Neural progenitor cell (in vitro differentiated cells): Measurements from ENCODE around the gene GGT7. TPM values are rescaled to one million over a fixed set of nuclear protein-coding genes. Genes with fewer than 3 reads are reported as not detected.

ENCODE experiments used
- DNase-seq: peaks from one replicate; pipeline ENCODE4 v3.0.0-alpha.2; 2016; ENCODE audit warnings: low spot score
- H2AFZ ChIP-seq: fragments of 200-600 bp; sonication (generic); replicated peaks from 2 replicates; pipeline ENCODE4 v1.6.1; 2016; ENCODE audit warnings: antibody characterized with exemption
- H3F3A ChIP-seq: fragments of 200-600 bp; sonication (generic); 2 replicates; pipeline ENCODE4 v1.6.1; 2016; ENCODE audit warnings: antibody characterized with exemption, low read depth
- H3K27ac ChIP-seq: fragments of 200-600 bp; sonication (generic); 2 replicates; pipeline ENCODE4 v1.5.1; 2016; ENCODE audit warnings: mild to moderate bottlenecking
- H3K27me3 ChIP-seq: fragments of 200-600 bp; sonication (generic); 2 replicates; pipeline ENCODE4 v1.6.1; 2016; ENCODE audit warnings: mild to moderate bottlenecking, moderate library complexity
- H3K36me3 ChIP-seq: fragments of 200-600 bp; sonication (generic); 2 replicates; pipeline ENCODE4 v1.5.1; 2016
- H3K4me1 ChIP-seq: fragments of 200-600 bp; sonication (generic); 2 replicates; pipeline ENCODE4 v1.6.1; 2016; ENCODE audit warnings: mixed run types
- H3K4me2 ChIP-seq: fragments of 200-600 bp; sonication (generic); 2 replicates; pipeline ENCODE4 v1.6.1; 2016
- H3K4me3 ChIP-seq: fragments of 200-600 bp; sonication (generic); 2 replicates; pipeline ENCODE4 v1.5.1; 2016
- H3K79me2 ChIP-seq: fragments of 200-600 bp; sonication (generic); 2 replicates; pipeline ENCODE4 v1.6.1; 2016; ENCODE audit warnings: low read depth
- H3K9ac ChIP-seq: fragments of 200-600 bp; sonication (generic); 2 replicates; pipeline ENCODE4 v1.6.1; 2016
- H3K9me3 ChIP-seq: fragments of 200-600 bp; sonication (generic); 2 replicates; pipeline ENCODE4 v1.5.1; 2016; ENCODE audit warnings: low read depth
- H4K20me1 ChIP-seq: fragments of 200-600 bp; sonication (generic); 2 replicates; pipeline ENCODE4 v1.6.1; 2016; ENCODE audit warnings: low read depth
- H3K27ac Mint-ChIP-seq: 3 replicates; pipeline ENCODE4 v1.8.0; 2021; ENCODE audit warnings: mixed read lengths
- H3K27me3 Mint-ChIP-seq: 2 replicates; pipeline ENCODE4 v1.8.0; 2022; ENCODE audit warnings: low read depth, mild to moderate bottlenecking, inconsistent platforms, moderate library complexity, mixed read lengths; ENCODE audit not compliant: insufficient read depth
- H3K36me3 Mint-ChIP-seq: 3 replicates; pipeline ENCODE4 v1.8.0; 2021; ENCODE audit warnings: mixed read lengths
- H3K4me1 Mint-ChIP-seq: 3 replicates; pipeline ENCODE4 v1.8.0; 2021; ENCODE audit warnings: mixed read lengths
- H3K4me3 Mint-ChIP-seq: 3 replicates; pipeline ENCODE4 v1.8.0; 2021; ENCODE audit warnings: mild to moderate bottlenecking, moderate library complexity, mixed read lengths
- H3K9me3 Mint-ChIP-seq: 3 replicates; pipeline ENCODE4 v1.8.0; 2020; ENCODE audit warnings: mixed read lengths
- EZH2 ChIP-seq: fragments of 200-600 bp; sonication (generic); IDR thresholded peaks from 2 replicates; pipeline ENCODE4 v1.6.1; 2017; ENCODE audit warnings: antibody characterized with exemption, mild to moderate bottlenecking, moderate library complexity
- EZH2phosphoT487 ChIP-seq: fragments of 200-600 bp; sonication (generic); IDR thresholded peaks from 2 replicates; pipeline ENCODE4 v1.6.1; 2017; ENCODE audit warnings: antibody characterized with exemption
- total RNA-seq: library from RNA; depleted of rRNA; stranded (reverse); fragments of >200 nt; gene quantifications from 2 replicates; pipeline ENCODE4 v1.2.3, GENCODE V29; 2015; ENCODE audit warnings: low replicate concordance
- TF ChIP-seq, protein P1 (sequence below): fragments of 200-600 bp; sonication (generic); IDR thresholded peaks from 2 replicates; pipeline ENCODE4 v1.5.1; 2017; ENCODE audit warnings: antibody characterized with exemption, mild to moderate bottlenecking

GGT7 gene
- total RNA-seq, 1 donor from 2014 or later = 9.1 TPM

DNA sequence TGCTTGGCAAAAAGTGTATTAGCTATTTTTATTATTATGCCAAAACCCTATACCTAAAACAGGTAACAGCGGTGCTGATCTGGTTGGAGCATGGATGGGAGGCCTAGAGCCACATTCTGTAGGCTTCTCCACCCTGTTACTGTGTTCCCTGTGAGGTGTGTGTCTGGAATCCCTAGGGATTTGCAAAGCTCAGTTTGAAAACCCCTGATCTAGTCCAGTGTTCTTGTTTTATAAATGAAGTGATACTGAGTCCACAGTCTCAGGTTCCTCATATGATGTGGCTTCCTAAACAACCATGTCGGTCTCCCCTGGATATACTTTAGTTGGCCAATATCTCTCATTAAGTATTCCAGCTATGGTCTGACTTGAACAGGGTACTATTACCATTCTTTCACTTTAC is 20.0 kb upstream of the GGT7 start:
- Mint-ChIP-seq H3K9me3 (no peaks in the 10 kb centered on the region), H3K4me3 (no peak overlapping the region), H3K36me3 (peaks cover 6% of the 10 kb centered on the region), H3K4me1 (no peaks in the 10 kb centered on the region), H3K27ac (no peak overlapping the region), H3K27me3 (peaks cover 2% of the 10 kb centered on the region)
- Histone ChIP-seq H3K9ac (no peak overlapping the region), H3K4me3 (no peak overlapping the region), H3K27me3 (no peaks in the 10 kb centered on the region), H2AFZ (no peak overlapping the region), H3K27ac (no peak overlapping the region), H3K79me2 (no peaks in the 10 kb centered on the region), H3K4me2 (no peak overlapping the region), H4K20me1 (no peaks in the 10 kb centered on the region), H3F3A (no peaks in the 10 kb centered on the region), H3K36me3 (no peaks in the 10 kb centered on the region), H3K4me1 (no peaks in the 10 kb centered on the region), H3K9me3 (no peaks in the 10 kb centered on the region)
- no peak for DNase-seq
- TF ChIP-seq, protein P1, sequence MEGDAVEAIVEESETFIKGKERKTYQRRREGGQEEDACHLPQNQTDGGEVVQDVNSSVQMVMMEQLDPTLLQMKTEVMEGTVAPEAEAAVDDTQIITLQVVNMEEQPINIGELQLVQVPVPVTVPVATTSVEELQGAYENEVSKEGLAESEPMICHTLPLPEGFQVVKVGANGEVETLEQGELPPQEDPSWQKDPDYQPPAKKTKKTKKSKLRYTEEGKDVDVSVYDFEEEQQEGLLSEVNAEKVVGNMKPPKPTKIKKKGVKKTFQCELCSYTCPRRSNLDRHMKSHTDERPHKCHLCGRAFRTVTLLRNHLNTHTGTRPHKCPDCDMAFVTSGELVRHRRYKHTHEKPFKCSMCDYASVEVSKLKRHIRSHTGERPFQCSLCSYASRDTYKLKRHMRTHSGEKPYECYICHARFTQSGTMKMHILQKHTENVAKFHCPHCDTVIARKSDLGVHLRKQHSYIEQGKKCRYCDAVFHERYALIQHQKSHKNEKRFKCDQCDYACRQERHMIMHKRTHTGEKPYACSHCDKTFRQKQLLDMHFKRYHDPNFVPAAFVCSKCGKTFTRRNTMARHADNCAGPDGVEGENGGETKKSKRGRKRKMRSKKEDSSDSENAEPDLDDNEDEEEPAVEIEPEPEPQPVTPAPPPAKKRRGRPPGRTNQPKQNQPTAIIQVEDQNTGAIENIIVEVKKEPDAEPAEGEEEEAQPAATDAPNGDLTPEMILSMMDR = no peak
- TF ChIP-seq EZH2phosphoT487 = no peak
- no peak for TF ChIP-seq EZH2

- H3K4me2 ChIP-seq = no peak overlapping the region
- peaks cover 8% of the 10 kb centered on the region for H3K36me3 Mint-ChIP-seq
Measured at GRCh38 chr20:34891166-34892062, 18.8 kb upstream of the GGT7 start.

GRCh38 chr20:34888468-34888867 is 15.8 kb upstream of the GGT7 start:
- Mint-ChIP-seq H3K27ac (no peak overlapping the region), H3K4me1 (no peaks in the 10 kb centered on the region), H3K27me3 (peaks cover 2% of the 10 kb centered on the region), H3K36me3 (peaks cover 11% of the 10 kb centered on the region), H3K9me3 (no peaks in the 10 kb centered on the region), H3K4me3 (no peak overlapping the region)
- no peaks in the 10 kb centered on the region for H3K27me3 ChIP-seq
- DNase-seq = no peak
- H3K79me2 ChIP-seq = no peaks in the 10 kb centered on the region
- no peaks in the 10 kb centered on the region for H4K20me1 ChIP-seq
- no peaks in the 10 kb centered on the region for H3K36me3 ChIP-seq
- H3K4me2 ChIP-seq = no peak overlapping the region
- H3K9ac ChIP-seq = no peak overlapping the region
- H3K27ac ChIP-seq = no peak overlapping the region
- H3K4me3 ChIP-seq = no peak overlapping the region
- H3K9me3 ChIP-seq = no peaks in the 10 kb centered on the region
- H3F3A ChIP-seq = no peaks in the 10 kb centered on the region
- H2AFZ ChIP-seq = no peak overlapping the region
- TF ChIP-seq EZH2 = no peak
- TF ChIP-seq, protein P1 = no peak
- TF ChIP-seq EZH2phosphoT487 = no peak
- H3K4me1 ChIP-seq = no peaks in the 10 kb centered on the region

More at GRCh38 chr20:34891166-34892062, 18.8 kb upstream of the GGT7 start:
- Mint-ChIP-seq H3K27me3 (peaks cover 2% of the 10 kb centered on the region), H3K27ac (no peak overlapping the region), H3K9me3 (no peaks in the 10 kb centered on the region), H3K4me1 (no peaks in the 10 kb centered on the region), H3K4me3 (no peak overlapping the region)
- no peak for DNase-seq
- TF ChIP-seq, protein P1 = no peak
- TF ChIP-seq EZH2 (no peak), EZH2phosphoT487 (no peak)
- Histone ChIP-seq H3F3A (no peaks in the 10 kb centered on the region), H4K20me1 (no peaks in the 10 kb centered on the region), H3K9ac (no peak overlapping the region), H2AFZ (no peak overlapping the region), H3K4me1 (no peaks in the 10 kb centered on the region), H3K27me3 (no peaks in the 10 kb centered on the region), H3K4me3 (no peak overlapping the region), H3K36me3 (no peaks in the 10 kb centered on the region), H3K79me2 (no peaks in the 10 kb centered on the region), H3K9me3 (no peaks in the 10 kb centered on the region), H3K27ac (no peak overlapping the region)
